Spleen (tissue), 7 donors: ENCODE results near the gene CNTLN.

Experiments used
- POLR2A ChIP-seq, 3 donors: fragments of 450-650 bp; IDR thresholded peaks; one replicate each; pipeline ENCODE4 v1.5.1; 2017; ENCODE audit warnings: antibody characterized with exemption in 3 of 3, mild to moderate bottlenecking in 1 of 3
- POLR2AphosphoS5 ChIP-seq, 3 donors: sonication (generic); formaldehyde crosslinking; IDR thresholded peaks; one replicate each; pipeline ENCODE4 v1.5.1; 2017; ENCODE audit warnings: antibody characterized with exemption in 3 of 3
- TF ChIP-seq, protein P1 (sequence below), 11 experiments: fragments of 200-600 bp in 7 of 11; fragments of 450-650 bp in 4 of 11; sonication (generic) in 4 of 11; IDR thresholded peaks in 8 of 11; conservative IDR thresholded peaks in 3 of 11; 1 replicate in 7 of 11; 2 replicates in 4 of 11; pipeline versions ENCODE4 v1.4.0 to v1.8.0; 2016 to 2021; ENCODE audit warnings: antibody characterized with exemption in 11 of 11, inconsistent platforms in 4 of 11, mild to moderate bottlenecking in 1 of 11
- donor health status: DM: no; HTN: no; CAD: no; lungs with moderate emphysema.
- donor health status: DM: no; HTN: no; CAD: no.
- donor health status: DM: no; HTN: no; CAD: no.

DNA sequence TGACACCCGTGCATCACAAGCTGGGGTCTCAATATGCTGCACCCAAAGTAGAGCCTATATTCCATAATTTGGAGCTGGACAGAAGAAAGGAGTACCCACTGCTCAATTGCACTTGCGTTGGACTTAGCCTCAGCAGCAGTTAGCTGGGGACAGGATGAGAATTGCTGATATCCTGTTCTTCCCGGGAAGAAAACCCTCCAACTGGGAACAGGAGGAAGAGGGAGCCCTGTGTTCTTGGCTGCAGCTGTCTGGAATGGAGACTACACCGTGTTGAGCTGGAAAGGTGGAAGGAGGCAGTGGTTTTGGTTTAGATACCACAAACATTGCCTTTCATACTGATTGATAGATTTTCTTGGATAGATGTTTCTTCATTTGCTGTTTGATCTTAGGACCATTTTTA is 24.6 kb downstream of the CNTLN start:
- TF ChIP-seq, protein P1, sequence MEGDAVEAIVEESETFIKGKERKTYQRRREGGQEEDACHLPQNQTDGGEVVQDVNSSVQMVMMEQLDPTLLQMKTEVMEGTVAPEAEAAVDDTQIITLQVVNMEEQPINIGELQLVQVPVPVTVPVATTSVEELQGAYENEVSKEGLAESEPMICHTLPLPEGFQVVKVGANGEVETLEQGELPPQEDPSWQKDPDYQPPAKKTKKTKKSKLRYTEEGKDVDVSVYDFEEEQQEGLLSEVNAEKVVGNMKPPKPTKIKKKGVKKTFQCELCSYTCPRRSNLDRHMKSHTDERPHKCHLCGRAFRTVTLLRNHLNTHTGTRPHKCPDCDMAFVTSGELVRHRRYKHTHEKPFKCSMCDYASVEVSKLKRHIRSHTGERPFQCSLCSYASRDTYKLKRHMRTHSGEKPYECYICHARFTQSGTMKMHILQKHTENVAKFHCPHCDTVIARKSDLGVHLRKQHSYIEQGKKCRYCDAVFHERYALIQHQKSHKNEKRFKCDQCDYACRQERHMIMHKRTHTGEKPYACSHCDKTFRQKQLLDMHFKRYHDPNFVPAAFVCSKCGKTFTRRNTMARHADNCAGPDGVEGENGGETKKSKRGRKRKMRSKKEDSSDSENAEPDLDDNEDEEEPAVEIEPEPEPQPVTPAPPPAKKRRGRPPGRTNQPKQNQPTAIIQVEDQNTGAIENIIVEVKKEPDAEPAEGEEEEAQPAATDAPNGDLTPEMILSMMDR (IDR thresholded peaks at IDR 0.05 in 8 of 11, conservative IDR thresholded peaks at IDR 0.05 in 3 of 11) = no peak
- TF ChIP-seq POLR2A (IDR thresholded peaks at IDR 0.05) (no peak), POLR2AphosphoS5 (IDR thresholded peaks at IDR 0.05) (no peak)
